GM03348 (cell line): ENCODE data around the gene UPF2.

ENCODE experiments used
- DNase-seq: peaks from one replicate; pipeline ENCODE4 v3.0.0; 2012; ENCODE audit warnings: low spot score

UPF2 gene

DNA sequence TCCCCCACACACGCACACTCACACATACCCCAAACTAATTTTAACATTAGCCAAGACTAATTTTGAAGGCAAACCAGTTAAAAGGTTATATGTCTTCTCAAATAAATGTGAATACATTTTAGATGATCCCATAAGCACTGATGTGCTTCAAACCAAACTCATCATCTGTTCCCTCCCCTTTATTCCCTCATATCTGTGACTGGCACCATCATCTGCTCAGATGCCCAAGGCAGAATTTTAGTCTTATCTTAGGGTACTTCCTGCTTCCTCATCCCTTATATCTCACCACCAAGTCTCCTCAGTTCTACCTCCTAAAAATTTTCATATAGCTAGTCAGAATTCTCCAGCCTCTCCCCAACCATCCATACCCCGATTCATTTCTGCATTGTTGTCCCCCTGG lies 80.4 kb downstream of the UPF2 start:
- DNase-seq: no peak

DNA sequence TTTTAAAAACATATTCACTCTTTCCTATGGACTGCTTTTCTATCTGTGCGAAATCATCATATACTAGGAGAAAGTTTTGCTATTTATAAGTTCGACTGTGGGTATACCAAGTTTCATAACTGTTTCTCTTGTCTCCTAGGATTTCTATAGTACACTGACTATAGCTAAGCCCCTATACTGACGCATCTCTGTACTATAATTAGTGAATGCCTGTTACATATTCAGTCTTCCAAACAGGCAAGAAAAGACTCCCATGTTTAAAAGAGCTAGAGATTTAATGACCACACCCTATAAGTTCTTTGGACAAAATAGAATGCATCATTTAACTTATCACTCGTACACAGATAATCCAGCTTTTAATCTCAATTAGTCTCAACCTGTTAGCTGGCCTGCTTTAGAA lies 80.8 kb downstream of the UPF2 start:
- no peak for DNase-seq

DNA sequence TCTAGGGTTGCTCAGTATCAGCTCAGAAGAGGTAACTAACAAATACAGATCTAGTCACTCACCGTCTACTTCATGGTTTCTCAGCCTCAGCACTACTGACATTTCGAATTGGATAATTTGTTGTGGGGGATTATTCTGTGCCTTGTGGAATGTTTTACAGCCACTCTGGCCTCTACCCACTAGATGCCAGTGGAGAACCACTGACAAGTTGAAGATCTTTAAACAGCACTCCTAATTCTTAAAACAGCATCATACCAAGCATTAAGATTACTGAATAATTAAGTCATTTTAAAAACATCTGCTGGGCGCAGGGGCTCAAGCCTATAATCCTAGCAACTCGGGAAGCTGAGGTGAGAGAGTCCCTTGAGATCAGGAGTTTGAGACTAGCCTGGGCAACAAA lies 82.6 kb downstream of the UPF2 start:
- no peak for DNase-seq

DNA sequence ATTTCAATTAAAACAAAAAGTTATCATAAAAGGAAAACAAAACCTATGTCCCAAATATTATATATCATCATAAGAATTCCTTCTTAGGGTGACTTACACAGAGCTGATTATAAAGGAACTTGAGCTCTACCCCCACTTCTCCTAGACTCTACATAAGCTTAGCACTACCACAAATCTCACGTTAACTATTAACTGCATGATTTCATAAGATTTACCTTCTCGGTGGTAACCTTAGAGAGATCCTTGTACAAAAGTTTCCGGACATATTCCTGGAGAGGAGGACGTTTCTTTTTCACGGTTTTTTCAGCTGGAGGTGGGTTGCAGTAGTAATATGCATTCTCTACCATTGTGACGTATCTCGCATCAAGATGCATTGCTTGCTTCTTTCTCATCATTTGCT lies 83.7 kb downstream of the UPF2 start:
- DNase-seq: no peak

DNA sequence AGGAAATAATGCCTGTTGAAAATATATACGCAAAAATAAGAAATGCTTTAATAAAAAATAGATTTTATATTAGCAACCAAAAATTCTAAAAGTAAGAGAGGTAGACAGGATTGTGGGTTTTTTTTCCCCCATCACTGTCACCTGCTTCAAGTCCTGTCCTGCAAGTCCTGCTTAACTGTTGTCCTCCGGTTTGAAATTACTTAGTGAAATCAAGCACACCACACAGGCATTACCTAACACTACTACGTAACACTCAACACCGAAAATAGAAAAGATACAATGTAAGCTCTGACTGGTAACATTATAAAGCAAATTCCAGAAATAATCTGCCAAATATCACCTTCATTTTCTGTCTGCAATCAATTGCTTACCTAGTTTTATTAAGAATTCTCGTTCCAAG lies 90.9 kb downstream of the UPF2 start:
- DNase-seq: no peak

DNA sequence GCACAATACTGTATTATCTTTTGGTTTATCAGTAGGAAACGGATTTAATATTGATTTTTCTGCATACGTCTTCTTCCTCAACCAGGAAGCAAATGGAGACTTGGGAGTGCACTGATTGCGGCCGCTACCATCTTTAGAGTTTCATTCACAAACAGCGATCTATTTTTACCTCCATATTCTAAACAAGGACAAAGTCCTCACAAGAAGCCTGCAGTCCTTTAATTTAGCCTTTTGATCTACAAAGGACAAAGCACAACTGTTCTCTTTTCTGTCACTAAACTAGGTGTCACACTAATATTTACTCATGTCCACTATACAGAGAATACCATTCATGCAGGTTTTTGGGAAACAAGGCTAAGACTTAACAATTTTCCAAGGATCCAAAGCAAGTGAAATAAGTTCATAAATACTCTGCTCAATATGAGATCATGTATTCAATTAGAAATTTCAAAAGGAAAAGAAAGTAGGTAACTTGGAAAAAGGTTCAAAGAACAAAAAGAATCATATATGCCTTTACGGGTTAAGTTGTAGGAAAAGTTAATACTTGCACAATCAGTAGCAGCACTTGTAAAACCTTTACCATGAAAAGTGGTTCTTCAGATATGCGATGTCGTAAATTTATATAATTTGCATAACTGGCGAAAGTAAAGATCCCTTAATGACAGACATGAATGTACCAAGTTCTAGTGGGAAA lies 92.1 kb downstream of the UPF2 start:
- no peak for DNase-seq

DNA sequence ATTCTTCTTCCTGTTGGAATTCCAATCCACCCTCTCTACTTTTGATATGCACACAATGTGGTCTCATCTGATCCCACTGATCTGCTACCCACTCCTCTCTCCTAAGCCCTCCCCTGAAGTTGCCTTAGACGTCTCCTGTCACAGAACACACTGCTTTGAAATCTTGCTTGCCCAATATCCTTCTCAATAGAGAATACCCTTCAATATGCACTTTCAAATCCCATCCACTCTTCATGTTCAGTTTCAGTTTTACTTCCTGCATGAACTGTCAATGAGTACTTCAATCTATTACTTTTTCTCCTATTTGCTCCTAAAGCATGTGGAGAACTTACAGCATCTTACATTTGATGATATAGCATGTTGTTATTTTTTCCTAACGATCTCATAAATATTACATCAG lies 93.5 kb downstream of the UPF2 start:
- DNase-seq: no peak

DNA sequence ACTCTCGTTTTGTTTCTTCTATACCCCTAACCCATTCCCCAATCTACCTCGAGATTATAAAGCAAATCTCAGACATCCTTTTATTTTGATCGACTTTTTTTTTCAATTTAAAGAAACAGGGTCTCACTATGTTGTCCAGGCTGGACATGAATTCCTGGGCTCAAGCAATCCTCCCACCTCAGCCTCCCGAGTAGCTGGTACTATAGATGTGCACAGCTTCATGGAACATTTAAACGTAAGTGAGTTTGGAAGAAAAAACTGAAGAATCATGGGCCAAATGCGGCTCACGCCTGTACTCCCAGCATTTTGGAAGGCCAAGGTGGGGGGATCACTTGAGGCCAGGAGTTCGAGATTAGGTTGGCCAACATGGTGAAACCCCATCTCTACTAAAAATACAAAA lies 96.0 kb downstream of the UPF2 start:
- DNase-seq: no peak

DNA sequence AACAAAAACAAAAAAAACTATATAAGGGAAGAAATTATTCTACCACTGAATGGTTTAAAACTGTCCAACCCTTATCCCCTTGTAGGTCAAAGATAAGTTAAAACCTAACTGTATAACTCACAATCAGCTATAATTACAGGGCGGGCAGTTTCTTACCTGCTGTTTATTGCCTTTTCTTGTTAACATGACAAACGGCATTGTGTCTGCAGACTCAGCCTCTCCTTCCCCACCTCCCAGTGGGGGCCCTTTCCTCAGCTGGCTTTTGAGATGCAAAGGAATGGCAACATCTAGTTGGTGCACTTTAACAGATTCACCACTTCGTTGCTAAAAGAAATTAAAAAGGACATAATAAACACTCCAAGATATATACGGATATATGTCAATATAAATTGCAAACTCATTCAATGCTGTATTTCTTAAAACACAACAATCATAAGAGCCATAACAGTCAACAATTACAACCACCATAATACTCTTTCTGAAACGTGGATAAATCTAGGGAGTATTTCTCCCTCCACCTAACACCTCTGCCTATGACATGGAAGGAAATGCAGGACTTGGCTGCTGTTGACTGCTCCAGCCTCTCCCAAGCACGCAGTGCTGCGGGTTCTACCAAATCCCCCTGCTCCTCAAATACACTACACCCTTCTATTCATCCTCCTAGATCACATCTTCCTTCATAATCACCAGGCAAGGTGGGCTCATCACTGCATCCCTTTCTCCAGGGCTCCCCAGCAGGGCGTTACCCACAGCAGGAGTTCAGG lies 106.0 kb downstream of the UPF2 start:
- no peak for DNase-seq

DNA sequence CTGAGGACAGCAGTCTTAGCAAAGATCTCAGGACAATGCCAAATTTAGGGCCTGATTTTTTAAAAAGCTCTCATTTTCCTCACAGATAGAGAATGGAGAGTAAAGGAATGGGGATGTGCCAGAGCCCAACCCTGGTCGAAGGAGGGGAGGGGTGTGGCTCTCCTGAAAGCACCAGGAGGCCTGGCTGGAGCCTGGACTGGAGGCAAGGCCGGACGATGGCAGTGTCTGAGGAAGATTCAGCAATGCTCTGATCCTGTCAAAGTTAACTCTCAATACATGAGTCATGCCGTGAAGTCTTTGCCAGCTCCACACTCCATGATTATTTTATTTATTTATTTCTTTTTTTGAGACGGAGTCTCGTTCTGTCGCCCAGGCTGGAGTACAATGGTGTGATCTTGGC lies 108.3 kb downstream of the UPF2 start:
- no peak for DNase-seq

DNA sequence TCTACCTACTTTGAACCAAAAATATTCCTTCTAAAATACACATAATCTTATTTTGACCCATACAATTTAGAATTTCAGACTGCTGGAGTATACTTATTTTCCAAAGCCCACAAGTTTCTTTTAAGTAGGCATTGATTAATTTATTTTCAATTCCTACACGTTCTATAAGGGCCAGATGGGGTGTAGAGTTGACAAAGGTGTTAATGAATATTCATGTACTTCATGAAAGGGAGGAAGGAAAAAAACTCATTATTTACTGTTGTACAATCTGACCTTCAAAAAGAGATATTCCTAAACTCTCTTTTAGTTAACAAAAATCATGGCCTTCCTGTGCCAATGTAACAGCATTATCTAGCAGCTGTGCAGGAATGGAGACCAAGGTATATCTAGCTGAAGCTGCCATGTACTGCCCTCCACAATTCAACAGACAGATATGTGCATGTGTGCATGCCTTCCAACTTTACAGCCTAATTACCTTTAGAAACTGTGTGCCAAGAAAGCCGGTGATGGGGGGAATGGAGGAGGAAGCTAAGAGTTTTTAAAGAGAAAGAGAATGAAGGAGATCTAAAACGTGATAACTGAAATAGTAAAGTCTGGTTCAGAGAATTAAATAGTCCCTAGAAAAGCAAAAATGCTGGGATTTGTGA lies 108.9 kb downstream of the UPF2 start:
- DNase-seq: no peak

DNA sequence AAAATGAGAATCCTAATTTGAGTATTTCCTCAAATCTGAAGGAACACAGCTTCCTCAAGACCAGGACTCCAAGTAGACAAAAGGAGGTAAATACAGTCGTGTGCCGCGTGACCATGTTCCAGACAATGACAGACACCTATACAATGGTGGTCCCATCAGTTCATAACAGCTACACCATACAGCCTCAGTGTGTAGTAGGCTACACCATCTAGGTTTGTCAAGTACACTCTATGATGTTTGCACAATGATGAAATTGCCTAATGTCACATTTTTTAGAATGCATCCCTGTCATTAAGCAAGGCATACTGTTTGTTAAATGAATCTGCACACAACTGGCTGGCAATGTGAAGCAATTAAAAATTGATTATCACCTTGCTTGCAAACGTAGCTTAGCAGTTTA lies 111.6 kb downstream of the UPF2 start:
- no peak for DNase-seq

DNA sequence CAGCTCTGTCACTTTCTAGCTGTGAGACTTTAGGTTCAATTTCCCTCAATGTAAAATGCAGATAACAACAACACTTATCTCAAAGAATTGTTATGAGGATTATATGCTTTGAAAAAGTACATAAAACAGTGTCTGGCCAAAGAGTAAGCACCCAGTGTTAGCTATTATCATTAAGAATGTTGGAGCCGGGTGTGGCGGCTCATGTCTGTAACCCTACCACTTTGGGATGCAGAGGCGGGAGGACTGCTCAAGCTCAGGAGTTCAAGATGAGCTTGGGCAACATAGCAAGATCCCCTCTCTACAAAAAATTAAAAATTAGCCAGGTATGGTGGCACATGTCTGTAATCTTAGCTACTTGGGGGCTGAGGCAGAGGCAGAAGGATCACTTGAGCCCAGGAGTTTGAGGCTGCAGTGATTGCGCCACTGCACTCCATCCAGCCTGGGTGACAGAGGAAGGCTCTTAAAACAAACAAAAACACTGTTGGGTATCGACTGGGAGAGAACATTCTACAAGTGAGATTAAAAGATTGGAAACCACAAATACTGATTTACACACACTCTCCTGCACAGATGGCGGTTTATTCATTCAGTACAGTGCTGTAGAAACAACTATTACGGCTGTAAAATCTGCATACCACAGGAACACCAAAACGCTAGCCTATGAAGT lies 112.2 kb downstream of the UPF2 start:
- no peak for DNase-seq

DNA sequence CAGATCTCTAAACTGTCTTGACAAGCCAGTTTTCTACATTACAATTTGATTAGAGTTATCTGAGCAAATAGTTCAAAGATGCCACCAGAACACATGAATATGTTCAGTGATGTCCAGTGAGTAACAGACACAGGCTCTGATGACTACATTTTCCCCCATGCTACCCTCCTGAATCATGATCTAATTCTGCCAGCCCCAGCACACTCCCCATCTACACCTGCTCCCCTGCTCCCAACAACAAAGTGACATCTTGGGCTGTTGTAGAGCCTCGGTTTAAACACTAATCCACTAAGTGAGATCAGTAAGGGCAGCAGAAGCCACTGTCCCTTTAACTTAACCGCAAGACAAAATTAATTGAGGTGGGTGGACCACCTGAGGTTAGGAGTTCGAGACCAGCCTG lies 114.9 kb downstream of the UPF2 start:
- DNase-seq: no peak

DNA sequence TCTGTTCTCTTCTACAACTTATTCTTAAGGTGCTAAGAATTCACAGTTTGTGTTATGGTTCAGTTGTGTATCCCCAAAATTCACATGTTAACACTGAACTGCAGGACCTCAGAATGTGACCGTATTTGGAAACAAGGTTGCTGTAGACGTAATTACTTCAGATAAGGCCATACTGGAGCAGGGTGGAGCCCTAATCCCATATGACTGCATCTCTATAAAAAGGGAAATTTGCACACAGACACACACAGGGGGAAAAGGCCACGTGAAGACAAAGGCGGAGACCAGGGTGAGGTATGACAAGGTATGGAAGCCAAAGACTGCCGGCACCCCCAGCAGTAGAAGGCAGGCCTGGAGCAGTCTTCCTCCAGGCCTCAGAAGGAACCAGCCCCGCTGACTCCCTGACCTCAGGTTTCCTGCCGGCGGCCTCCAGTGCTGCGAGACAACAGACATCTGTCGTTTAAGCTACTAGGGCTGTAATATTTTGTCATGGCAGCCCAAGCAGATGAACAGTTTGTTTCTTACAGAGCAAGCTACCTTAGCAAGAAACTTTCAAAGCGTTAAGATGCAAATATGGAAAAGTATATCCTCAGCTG lies 120.7 kb downstream of the UPF2 start:
- DNase-seq: no peak

DNA sequence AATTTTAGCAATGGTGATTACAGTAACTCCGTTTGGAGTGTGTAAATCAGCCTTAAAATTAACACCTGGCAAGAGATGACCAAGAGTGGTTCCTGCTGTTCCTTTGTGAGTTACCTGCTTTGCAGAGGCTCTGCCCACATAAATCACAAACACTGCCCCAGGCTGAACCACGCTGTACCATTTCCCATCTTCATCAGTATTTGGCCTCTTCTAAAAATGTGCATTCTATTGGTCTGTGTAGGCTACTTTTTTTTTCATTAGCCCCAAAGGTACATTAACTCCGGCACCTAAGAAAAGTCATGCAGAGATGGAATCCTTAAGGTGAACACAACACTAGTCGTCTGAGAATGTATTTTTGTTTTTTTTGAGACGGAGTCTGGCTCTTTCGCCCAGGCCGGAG lies 123.3 kb downstream of the UPF2 start:
- DNase-seq: no peak

DNA sequence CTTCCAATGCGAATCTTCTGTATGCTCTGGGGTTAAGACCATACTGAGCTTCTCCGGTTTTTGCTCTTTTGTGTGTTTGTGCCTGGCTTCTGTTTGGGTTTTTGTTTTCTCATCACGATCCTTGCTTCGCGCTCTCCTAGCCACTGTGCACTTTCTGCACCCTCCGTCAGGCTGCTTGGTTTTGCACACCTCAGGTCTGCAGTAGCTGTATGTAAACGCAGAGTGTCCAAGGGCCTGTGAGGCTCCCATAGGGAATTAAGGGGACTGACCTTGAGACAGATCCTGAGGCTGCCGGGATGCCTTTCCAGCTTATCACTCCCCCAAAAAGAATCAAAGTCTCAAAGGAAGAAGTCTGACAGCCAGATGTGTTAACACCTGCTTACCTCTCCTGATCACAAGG lies 124.2 kb downstream of the UPF2 start:
- no peak for DNase-seq

DNA sequence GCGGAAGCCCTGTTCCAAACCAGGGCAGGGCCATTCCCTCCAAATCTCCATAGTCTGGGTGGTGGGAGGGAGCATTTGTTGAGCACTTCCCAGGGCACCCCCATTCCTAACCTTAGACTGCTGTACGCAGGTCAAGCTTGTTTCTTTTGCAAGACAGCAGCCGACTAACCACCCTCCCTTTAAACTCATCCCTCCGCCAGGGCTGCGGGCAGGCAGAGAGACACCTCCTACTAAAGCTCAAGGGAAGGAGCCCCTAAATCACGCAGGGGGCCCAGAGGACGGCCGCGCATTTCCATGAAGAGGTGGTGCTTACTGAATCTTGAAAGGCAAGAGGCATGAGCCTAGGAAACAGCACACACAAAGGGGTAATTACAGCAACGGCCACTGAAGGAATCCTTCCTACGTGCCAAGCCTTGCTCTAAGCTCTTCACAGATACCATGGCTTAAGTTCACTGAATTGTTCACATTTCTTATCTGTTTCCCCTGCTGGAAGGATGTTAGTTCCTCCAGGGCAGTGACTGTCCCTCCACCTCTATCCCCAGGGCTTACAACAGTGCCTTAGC lies 129.4 kb downstream of the UPF2 start:
- no peak for DNase-seq

DNA sequence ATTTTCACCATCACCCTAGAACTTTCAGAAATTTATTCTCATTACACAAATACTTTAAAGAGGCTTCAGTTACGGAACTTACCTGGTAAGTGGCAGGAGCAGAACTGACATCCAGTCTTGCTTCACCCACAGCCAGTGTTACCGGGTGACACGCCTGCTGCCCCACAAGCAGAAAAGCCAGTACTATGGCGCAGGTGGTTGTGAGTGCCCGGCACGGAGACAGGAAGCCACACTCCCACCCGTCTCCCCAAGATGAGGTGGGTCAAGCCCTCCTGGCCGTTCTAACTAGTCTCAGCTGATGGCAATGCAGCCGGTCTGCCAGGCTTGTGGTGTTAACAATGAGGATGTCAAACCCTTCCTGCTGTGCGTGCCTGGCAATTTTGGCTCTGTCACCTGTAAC lies 132.5 kb downstream of the UPF2 start:
- DNase-seq: no peak

DNA sequence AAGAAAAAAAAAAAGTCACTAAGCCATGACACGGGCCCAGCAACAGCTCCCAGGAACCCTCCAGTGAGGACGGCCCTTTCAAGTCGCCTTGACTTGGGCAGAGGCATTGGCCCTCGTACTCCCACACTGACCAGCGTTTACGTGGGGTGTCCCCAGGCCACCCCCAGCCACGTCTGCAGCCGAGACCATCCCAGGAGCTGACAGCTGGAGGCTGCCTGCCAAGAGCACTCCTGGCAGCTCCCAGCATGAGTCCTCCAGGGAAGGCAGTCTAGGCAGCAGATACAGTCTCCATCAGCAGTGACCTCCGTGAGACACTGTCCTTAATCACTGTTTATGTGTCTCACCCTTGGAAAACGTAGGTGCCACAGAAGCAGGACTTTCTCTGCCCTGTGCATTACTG lies 133.0 kb downstream of the UPF2 start:
- DNase-seq: no peak

DNA sequence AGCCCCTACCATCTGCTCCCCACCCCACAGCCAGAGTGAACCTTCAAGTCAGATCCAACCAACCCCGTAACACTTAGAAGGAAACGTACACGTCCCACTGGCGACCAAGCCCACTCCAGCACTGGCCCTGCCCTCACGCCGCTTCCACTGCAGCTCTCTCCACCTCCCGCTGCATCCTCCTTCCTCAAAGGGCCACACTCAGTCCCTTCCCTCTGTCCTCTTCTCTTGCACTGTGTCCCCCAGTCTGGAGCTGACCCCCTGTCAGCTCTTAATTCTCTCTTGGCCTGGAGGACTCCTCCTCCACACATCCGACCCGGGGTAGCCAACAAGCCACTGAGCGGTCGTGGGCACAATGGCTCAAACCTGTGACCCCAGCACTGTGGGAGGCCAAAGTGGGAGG lies 133.6 kb downstream of the UPF2 start:
- DNase-seq: no peak

DNA sequence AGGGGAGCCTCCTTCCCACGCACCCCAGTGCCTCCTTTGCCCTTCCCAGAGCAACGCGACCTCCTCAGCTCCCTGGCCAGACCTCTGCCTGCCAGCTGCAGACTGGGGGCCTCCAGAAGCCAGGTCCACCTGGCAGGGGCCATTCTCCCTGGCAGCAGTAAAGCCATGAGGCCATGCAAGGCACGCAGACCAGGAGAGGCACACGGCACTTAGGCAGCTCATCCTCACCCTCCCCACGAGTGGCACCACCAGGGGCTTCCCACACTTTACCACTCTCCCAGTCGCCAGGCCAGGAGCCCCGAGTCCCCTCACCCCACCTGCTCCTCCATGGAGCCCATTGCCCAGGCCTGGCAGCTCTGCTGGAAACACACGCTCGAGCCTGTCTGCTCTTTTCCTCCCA lies 134.1 kb downstream of the UPF2 start:
- DNase-seq: no peak
